Measurements from ENCODE around the gene ASTN2.

DNA sequence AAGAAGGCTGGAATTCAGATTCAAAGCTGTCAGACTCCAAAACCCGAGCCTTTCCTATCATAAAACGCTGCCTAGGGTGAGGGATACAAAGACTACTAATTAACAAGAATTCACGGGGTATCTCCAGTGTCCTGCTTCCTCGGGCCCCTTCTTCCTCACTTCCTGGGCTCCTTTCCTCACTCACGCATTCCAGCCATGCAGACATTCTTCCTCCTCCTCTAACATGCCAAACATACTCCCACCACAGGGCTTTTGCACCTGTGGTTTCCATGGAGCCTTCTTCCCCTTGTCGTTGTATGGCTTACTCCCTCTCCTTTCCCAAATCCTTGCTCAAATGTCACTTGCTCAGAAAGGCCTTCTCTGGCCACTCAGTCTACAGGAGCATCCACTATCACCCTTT lies 919.1 kb downstream of the ASTN2 start:
- TF ChIP-seq, protein P1, sequence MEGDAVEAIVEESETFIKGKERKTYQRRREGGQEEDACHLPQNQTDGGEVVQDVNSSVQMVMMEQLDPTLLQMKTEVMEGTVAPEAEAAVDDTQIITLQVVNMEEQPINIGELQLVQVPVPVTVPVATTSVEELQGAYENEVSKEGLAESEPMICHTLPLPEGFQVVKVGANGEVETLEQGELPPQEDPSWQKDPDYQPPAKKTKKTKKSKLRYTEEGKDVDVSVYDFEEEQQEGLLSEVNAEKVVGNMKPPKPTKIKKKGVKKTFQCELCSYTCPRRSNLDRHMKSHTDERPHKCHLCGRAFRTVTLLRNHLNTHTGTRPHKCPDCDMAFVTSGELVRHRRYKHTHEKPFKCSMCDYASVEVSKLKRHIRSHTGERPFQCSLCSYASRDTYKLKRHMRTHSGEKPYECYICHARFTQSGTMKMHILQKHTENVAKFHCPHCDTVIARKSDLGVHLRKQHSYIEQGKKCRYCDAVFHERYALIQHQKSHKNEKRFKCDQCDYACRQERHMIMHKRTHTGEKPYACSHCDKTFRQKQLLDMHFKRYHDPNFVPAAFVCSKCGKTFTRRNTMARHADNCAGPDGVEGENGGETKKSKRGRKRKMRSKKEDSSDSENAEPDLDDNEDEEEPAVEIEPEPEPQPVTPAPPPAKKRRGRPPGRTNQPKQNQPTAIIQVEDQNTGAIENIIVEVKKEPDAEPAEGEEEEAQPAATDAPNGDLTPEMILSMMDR (IDR thresholded peaks at IDR 0.05; ENCODE audit: low read depth, low read length, missing input control) = no peak
- TF ChIP-seq JUND (IDR thresholded peaks at IDR 0.05) = no peak
- no peak for TF ChIP-seq YY1 (IDR thresholded peaks at IDR 0.05)
- TF ChIP-seq GABPA (IDR thresholded peaks at IDR 0.05 in 1 of 2, conservative IDR thresholded peaks at IDR 0.05 in 1 of 2) = no peak
- no peak for TF ChIP-seq SP1 (IDR thresholded peaks at IDR 0.05)
- TF ChIP-seq, protein P2, sequence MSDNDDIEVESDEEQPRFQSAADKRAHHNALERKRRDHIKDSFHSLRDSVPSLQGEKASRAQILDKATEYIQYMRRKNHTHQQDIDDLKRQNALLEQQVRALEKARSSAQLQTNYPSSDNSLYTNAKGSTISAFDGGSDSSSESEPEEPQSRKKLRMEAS (IDR thresholded peaks at IDR 0.05) = no peak
- TF ChIP-seq HNF4A (conservative IDR thresholded peaks at IDR 0.05) = no peak
- no peak for TF ChIP-seq RAD21 (IDR thresholded peaks at IDR 0.05)
- TF ChIP-seq, protein P3, sequence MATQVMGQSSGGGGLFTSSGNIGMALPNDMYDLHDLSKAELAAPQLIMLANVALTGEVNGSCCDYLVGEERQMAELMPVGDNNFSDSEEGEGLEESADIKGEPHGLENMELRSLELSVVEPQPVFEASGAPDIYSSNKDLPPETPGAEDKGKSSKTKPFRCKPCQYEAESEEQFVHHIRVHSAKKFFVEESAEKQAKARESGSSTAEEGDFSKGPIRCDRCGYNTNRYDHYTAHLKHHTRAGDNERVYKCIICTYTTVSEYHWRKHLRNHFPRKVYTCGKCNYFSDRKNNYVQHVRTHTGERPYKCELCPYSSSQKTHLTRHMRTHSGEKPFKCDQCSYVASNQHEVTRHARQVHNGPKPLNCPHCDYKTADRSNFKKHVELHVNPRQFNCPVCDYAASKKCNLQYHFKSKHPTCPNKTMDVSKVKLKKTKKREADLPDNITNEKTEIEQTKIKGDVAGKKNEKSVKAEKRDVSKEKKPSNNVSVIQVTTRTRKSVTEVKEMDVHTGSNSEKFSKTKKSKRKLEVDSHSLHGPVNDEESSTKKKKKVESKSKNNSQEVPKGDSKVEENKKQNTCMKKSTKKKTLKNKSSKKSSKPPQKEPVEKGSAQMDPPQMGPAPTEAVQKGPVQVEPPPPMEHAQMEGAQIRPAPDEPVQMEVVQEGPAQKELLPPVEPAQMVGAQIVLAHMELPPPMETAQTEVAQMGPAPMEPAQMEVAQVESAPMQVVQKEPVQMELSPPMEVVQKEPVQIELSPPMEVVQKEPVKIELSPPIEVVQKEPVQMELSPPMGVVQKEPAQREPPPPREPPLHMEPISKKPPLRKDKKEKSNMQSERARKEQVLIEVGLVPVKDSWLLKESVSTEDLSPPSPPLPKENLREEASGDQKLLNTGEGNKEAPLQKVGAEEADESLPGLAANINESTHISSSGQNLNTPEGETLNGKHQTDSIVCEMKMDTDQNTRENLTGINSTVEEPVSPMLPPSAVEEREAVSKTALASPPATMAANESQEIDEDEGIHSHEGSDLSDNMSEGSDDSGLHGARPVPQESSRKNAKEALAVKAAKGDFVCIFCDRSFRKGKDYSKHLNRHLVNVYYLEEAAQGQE (IDR thresholded peaks at IDR 0.05) = no peak
- no peak for TF ChIP-seq FOXA1 (IDR thresholded peaks at IDR 0.05)
- TF ChIP-seq, protein P4, sequence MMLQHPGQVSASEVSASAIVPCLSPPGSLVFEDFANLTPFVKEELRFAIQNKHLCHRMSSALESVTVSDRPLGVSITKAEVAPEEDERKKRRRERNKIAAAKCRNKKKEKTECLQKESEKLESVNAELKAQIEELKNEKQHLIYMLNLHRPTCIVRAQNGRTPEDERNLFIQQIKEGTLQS (IDR thresholded peaks at IDR 0.05) = no peak

Measured in liver (tissue), 3 donors.